ENCODE measurements around the gene ZNF41. TPM values are rescaled to one million over a fixed set of nuclear protein-coding genes. Genes with fewer than 3 reads are reported as not detected.

The ZNF41 gene
- total RNA-seq, 8 experiments from 2014 or later = 3.7 to 9.8 (median 5.7) TPM

DNA sequence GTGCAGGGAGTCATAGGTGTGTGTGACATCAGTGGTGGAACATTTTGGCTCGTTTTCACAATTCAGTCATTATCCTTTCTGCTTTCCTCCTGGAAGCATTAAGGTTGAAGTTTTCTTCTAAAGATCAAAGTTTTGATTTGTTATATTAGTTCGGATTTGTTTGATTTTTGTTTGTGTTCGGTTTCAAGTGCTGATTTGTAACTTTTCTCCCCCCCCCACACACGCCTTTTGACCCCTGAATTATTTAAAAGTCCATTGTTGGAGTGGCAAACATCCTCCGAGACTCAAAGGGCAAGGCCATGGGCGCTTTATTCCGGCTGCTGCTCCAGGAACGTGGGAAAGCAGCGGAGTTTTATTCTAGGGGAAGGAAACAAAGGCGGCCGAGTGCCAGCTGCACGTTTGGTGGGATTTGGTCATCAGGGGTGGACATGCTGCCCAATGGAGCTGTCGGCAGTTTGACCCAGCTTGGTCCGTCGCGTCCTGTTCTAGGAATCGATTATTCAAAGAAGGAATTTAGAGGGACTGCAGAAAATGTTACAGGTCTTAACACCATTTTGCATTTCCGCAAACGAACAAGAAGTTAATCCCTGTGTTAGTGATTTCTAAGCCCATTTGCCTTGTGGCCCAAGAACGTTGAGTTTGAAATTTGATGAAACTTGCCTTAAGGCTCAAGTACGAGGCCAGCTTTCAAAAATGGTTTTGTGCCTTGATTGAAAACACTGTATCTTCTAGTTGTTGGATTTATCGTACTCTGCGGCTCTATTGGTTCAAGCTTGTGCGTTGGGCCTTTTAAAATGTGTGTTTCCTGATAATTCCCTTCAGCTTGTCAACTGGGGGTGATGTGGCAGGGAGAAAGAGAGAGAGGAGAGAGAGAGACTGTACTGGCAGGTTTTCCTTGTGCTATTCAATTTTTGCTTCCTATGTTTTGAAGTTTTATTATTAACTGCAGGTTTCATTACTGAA lies 565 bp upstream of the ZNF41 start:
- Histone ChIP-seq H3K4me3 (peak overlapping the region; percentile 61 to 92 (median 66)), H3K4me1 (replicated peaks in 1 of 2) (peaks cover 0 to 8% of the 10 kb centered on the region in 2 donors), H3K27ac (peak overlapping the region; percentile 94 to 99)
- in situ Hi-C loops (cut with MboI; ENCODE audit: low pct_unique_long_range_greater_than_20kb in 2 of 9, low sequenced_read_pairs in 9 of 9, unreplicated experiment in 9 of 9) = no loop called here
- peak in 1 of 8 experiments; percentile 2 for ATAC-seq (replicated peaks in 6 of 8)
- WGBS, 10 experiments = 0 to 30% (median 6%) methylated on average over 1 to 22 of the region's 24 CpGs; no CpG with 5 or more reads in 2 of the 10 experiments

- ATAC-seq (replicated peaks in 6 of 8) = peak in 1 of 8 experiments; percentile 15
- peak overlapping the region; percentile 94 to 99 for H3K27ac ChIP-seq
- in situ Hi-C loops (cut with MboI; ENCODE audit: low pct_unique_long_range_greater_than_20kb in 2 of 9, low sequenced_read_pairs in 9 of 9, unreplicated experiment in 9 of 9) = no loop called here
- peak overlapping the region; percentile 61 to 92 (median 66) for H3K4me3 ChIP-seq
- peaks cover 0 to 8% of the 10 kb centered on the region in 2 donors for H3K4me1 ChIP-seq (replicated peaks in 1 of 2)
- 0% methylated on average over 1 to 4 of the region's 8 CpGs; no CpG with 5 or more reads in 6 of the 10 experiments for WGBS, 10 experiments
These were observed 934 bp downstream of the ZNF41 start for GRCh38 chrX:47482065-47482511.

DNA sequence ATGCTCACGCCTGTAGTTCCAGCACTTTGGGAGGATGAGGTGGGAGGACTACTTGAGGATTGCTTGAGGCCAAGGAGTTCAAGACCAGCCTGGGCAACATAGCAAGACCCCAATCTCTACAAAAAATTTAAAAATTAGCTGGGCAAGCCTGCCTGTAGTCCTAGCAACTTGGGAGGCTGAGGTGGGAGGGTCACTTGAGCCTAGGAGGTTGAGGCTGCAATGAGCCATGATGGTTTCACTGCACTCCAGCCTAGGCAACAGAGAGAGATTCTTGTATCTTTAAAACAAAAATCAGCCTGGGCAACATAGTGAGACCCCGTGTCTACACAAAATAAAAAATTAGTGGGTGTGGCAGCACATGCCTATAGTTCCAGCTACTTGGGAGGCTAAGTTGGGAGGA lies 1.9 kb downstream of the ZNF41 start:
- Histone ChIP-seq H3K4me3 (no peak overlapping the region), H3K4me1 (replicated peaks in 1 of 2) (peaks cover 0 to 8% of the 10 kb centered on the region in 2 donors), H3K27ac (no peak overlapping the region)
- WGBS, 10 experiments = 56% methylated on average over 1 of the region's 2 CpGs; no CpG with 5 or more reads in 9 of the 10 experiments
- in situ Hi-C loops (cut with MboI; ENCODE audit: low pct_unique_long_range_greater_than_20kb in 2 of 9, low sequenced_read_pairs in 9 of 9, unreplicated experiment in 9 of 9) = no loop called here
- no peak for ATAC-seq (replicated peaks in 6 of 8)

DNA sequence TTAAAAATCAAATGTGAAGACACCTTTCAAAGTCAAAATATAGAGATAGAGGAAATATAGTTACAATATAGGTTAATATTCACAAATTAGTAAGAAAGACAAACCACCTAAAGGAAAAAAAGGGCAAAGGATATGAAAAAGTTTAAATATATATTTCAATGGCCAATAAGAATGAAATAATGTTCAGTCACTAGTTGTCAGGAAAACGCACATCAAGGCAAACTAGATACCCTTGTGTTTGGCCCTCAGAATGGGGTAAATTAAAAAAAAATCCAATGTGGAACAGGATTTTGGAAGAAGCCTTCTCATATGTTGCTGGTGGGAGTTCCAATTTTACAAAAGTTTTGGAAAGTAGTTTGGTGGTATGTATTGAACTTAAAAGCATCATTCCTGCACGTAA lies 2.4 kb downstream of the ZNF41 start:
- Histone ChIP-seq H3K4me3 (no peak overlapping the region), H3K4me1 (replicated peaks in 1 of 2) (peaks cover 0 to 7% of the 10 kb centered on the region in 2 donors), H3K27ac (no peak overlapping the region)
- WGBS, 10 experiments = 0 to 50% (median 14%) methylated on average over 1 to 2 of the region's 2 CpGs; no CpG with 5 or more reads in 4 of the 10 experiments
- in situ Hi-C loops (cut with MboI; ENCODE audit: low pct_unique_long_range_greater_than_20kb in 2 of 9, low sequenced_read_pairs in 9 of 9, unreplicated experiment in 9 of 9) = no loop called here
- no peak for ATAC-seq (replicated peaks in 6 of 8)

- H3K27ac ChIP-seq = no peak overlapping the region
- H3K4me1 ChIP-seq (replicated peaks in 1 of 2) = no peaks in the 10 kb centered on the region
- in situ Hi-C loops (cut with MboI; ENCODE audit: low pct_unique_long_range_greater_than_20kb in 2 of 9, low sequenced_read_pairs in 9 of 9, unreplicated experiment in 9 of 9) = no loop called here
- no peak overlapping the region for H3K4me3 ChIP-seq
- ATAC-seq (replicated peaks in 6 of 8) = no peak
These were observed 7.5 kb downstream of the ZNF41 start for GRCh38 chrX:47475476-47475875.

- 42% methylated on average over 2 of the region's 5 CpGs; no CpG with 5 or more reads in 9 of the 10 experiments for WGBS, 10 experiments
- in situ Hi-C loops (cut with MboI; ENCODE audit: low pct_unique_long_range_greater_than_20kb in 2 of 9, low sequenced_read_pairs in 9 of 9, unreplicated experiment in 9 of 9) = no loop called here
- H3K27ac ChIP-seq = no peak overlapping the region
- H3K4me3 ChIP-seq = no peak overlapping the region
- no peaks in the 10 kb centered on the region for H3K4me1 ChIP-seq (replicated peaks in 1 of 2)
- no peak for ATAC-seq (replicated peaks in 6 of 8)
These were observed 15.9 kb downstream of the ZNF41 start for GRCh38 chrX:47467106-47467505.

DNA sequence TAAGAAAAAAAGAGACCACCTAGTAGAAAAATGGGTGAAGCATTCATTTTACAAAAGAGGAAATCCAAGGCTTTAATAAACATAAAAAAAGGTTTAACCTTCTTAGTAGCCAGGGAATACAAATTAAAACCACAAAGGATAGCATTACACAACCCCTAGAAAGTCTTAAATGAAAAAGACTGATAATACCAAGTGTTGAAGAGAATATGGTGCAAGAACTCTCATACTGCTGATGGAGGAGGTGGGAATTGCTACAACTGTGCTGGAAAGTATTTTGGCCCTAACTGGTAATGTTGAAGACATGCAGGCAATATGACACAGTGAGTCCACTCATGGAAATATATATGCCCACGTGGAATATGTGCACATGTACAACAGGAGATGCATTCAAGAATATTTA lies 22.5 kb downstream of the ZNF41 start:
- 20 to 43% methylated on average over 1 of the region's 1 CpG; no CpG with 5 or more reads in 8 of the 10 experiments for WGBS, 10 experiments
- H3K4me1 ChIP-seq (replicated peaks in 1 of 2) = no peaks in the 10 kb centered on the region
- no peak overlapping the region for H3K27ac ChIP-seq
- H3K4me3 ChIP-seq = no peak overlapping the region
- in situ Hi-C loops (cut with MboI; ENCODE audit: low pct_unique_long_range_greater_than_20kb in 2 of 9, low sequenced_read_pairs in 9 of 9, unreplicated experiment in 9 of 9) = no loop called here
- no peak for ATAC-seq (replicated peaks in 6 of 8)

DNA sequence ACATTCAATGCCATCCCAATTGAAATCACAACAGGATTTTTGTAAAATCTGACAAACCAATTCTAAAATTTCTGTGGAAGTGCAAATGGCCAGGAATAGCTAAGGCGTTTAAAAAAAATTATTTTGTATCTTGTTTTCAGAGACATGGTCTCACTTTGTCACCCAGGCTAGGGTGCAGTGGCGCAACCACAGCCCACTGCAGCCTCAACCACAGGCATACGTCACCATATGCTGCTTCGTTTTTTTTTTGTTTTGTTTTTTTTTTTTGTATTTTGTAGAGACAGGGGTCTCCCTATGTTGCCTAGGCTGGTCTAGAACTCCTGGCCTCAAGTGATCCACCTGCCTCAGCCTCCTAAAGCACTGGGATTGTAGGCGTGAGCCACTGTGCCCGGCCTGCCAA lies 24.5 kb downstream of the ZNF41 start:
- no peaks in the 10 kb centered on the region for H3K4me1 ChIP-seq (replicated peaks in 1 of 2)
- no peak overlapping the region for H3K27ac ChIP-seq
- in situ Hi-C loops (cut with MboI; ENCODE audit: low pct_unique_long_range_greater_than_20kb in 2 of 9, low sequenced_read_pairs in 9 of 9, unreplicated experiment in 9 of 9) = no loop called here
- H3K4me3 ChIP-seq = no peak overlapping the region
- no peak for ATAC-seq (replicated peaks in 6 of 8)
- 58 to 97% (median 72%) methylated on average over 4 to 6 of the region's 6 CpGs; no CpG with 5 or more reads in 6 of the 10 experiments for WGBS, 10 experiments

DNA sequence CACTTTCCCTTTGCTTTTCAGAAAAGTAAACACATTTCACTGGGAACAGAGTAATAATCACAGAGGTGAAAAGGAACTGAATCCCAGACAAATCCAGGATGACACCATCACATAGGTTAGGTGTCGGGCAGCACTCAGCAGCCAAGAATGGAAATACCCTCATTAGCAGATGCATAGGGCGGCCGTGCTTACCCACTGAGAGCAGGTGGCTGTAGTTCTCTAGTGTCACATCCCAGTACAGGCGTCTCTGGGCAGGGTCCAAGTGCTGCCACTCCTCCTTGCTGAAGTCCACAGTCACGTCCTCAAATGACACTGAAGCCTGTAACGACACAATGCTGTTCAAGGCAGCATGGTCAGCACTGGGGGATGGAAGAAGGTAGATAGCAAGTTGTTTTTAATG lies 26.9 kb downstream of the ZNF41 start:
- Histone ChIP-seq H3K4me3 (no peak overlapping the region), H3K27ac (no peak overlapping the region), H3K4me1 (replicated peaks in 1 of 2) (no peaks in the 10 kb centered on the region)
- WGBS, 10 experiments = 40% methylated on average over 2 of the region's 6 CpGs; no CpG with 5 or more reads in 9 of the 10 experiments
- in situ Hi-C loops (cut with MboI; ENCODE audit: low pct_unique_long_range_greater_than_20kb in 2 of 9, low sequenced_read_pairs in 9 of 9, unreplicated experiment in 9 of 9) = no loop called here
- ATAC-seq (replicated peaks in 6 of 8) = no peak

- in situ Hi-C loops (cut with MboI; ENCODE audit: low pct_unique_long_range_greater_than_20kb in 2 of 9, low sequenced_read_pairs in 9 of 9, unreplicated experiment in 9 of 9) = no loop called here
- no peaks in the 10 kb centered on the region for H3K4me1 ChIP-seq (replicated peaks in 1 of 2)
- H3K4me3 ChIP-seq = no peak overlapping the region
- 72% methylated on average over 2 of the region's 8 CpGs; no CpG with 5 or more reads in 9 of the 10 experiments for WGBS, 10 experiments
- no peak for ATAC-seq (replicated peaks in 6 of 8)
- no peak overlapping the region for H3K27ac ChIP-seq
These were observed 30.9 kb downstream of the ZNF41 start for GRCh38 chrX:47452112-47452511.

- in situ Hi-C loops (cut with MboI; ENCODE audit: low pct_unique_long_range_greater_than_20kb in 2 of 9, low sequenced_read_pairs in 9 of 9, unreplicated experiment in 9 of 9) = no loop called here
- no peak for ATAC-seq (replicated peaks in 6 of 8)
- H3K27ac ChIP-seq = no peak overlapping the region
- 20 to 100% (median 60%) methylated on average over 1 to 4 of the region's 6 CpGs; no CpG with 5 or more reads in 5 of the 10 experiments for WGBS, 10 experiments
- no peaks in the 10 kb centered on the region for H3K4me1 ChIP-seq (replicated peaks in 1 of 2)
- no peak overlapping the region for H3K4me3 ChIP-seq
These were observed 34.7 kb downstream of the ZNF41 start for GRCh38 chrX:47448165-47448806.

DNA sequence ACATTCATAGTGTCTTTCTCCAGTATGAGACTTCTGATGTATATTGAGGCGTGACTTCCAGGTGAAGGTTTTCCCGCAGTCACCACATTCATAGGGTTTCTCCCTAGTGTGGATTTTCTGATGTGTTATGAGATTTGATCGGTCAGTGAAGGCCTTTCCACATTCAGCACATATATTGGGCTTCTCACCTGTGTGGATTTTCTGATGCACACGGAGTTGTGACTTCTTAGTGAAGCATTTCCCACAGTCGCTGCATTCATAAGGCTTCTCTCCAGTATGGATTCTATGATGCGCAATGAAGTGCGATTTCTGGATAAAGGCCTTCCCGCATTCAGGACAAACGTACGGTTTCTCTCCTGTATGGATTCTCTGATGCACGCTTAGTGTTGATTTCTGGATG lies 35.4 kb downstream of the ZNF41 start:
- Histone ChIP-seq H3K27ac (no peak overlapping the region), H3K4me1 (replicated peaks in 1 of 2) (no peaks in the 10 kb centered on the region), H3K4me3 (no peak overlapping the region)
- ATAC-seq (replicated peaks in 6 of 8) = no peak
- WGBS, 10 experiments = 37 to 100% (median 95%) methylated on average over 1 to 10 of the region's 11 CpGs; no CpG with 5 or more reads in 4 of the 10 experiments
- in situ Hi-C loops (cut with MboI; ENCODE audit: low pct_unique_long_range_greater_than_20kb in 2 of 9, low sequenced_read_pairs in 9 of 9, unreplicated experiment in 9 of 9) = no loop called here

DNA sequence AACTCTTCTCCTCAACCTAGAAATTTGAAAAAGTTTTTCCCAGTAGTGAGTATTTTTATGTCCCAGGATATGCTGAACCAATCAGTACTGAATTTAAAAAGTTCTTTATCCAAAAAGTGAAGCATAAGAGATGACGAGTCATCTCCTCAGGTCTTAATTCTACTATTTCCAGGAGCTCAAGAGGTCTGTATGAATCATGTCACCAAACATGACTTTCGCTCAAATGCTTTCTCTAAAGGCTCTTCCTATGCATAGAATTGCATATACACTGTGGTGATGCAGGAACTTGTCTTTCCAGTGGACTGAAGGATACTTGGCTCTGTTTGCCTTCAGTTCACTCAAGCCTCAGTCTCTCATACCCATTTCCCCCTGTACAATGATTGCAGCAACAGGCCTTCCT lies 36.1 kb downstream of the ZNF41 start:
- Histone ChIP-seq H3K27ac (no peak overlapping the region), H3K4me3 (no peak overlapping the region), H3K4me1 (replicated peaks in 1 of 2) (no peaks in the 10 kb centered on the region)
- WGBS, 10 experiments = 17 to 100% (median 90%) methylated on average over 1 to 2 of the region's 2 CpGs; no CpG with 5 or more reads in 4 of the 10 experiments
- in situ Hi-C loops (cut with MboI; ENCODE audit: low pct_unique_long_range_greater_than_20kb in 2 of 9, low sequenced_read_pairs in 9 of 9, unreplicated experiment in 9 of 9) = no loop called here
- no peak for ATAC-seq (replicated peaks in 6 of 8)
